Right lung (tissue), 5 donors: Measurements from ENCODE around the gene PDE3A. TPM values are rescaled to one million over a fixed set of nuclear protein-coding genes. Genes with fewer than 3 reads are reported as not detected.

Source experiments
- DNase-seq, 2 donors: peaks; one replicate each; pipeline ENCODE4 v3.0.0-alpha.2; 2013
- polyA plus RNA-seq, 5 donors: library from polyadenylated mRNA; unstranded; fragments of 120-200 nt; gene quantifications; one replicate each; pipeline versions ENCODE4 v1.2.1 to v1.2.3, GENCODE V29; 2013; ENCODE audit warnings: inconsistent platforms in 1 of 5, low replicate concordance in 1 of 5; ENCODE audit not compliant: insufficient read length in 5 of 5, insufficient read depth in 1 of 5

The PDE3A gene
- polyA plus RNA-seq, 5 donors = 4.5 to 9.2 (median 7.3) TPM

- DNase-seq = no peak
These were observed 86.8 kb downstream of the PDE3A start for GRCh38 chr12:20455001-20455706.

DNA sequence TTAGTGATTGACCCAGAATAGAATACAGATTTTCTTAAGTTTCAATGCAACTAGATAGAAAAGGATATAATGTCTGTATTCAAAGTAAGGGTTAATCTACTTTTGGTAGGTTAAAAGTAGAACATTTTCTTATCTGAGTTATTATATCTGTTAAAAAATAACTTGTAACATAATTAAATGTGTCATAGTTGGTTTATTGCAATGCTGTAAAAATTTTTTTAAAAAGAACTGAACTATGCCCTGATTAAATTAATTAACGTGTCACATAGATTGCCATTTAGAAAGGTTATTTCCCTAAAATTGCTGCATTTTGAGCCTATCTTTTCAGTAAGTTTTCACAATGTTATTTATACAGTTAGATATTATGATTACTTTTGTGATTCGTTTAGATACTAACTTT lies 89.2 kb downstream of the PDE3A start:
- no peak for DNase-seq

- DNase-seq = no peak
These were observed 89.7 kb downstream of the PDE3A start for GRCh38 chr12:20458011-20458410.

- no peak for DNase-seq
These were observed 91.6 kb downstream of the PDE3A start for GRCh38 chr12:20459920-20460319.

- DNase-seq = no peak
These were observed 92.6 kb downstream of the PDE3A start for GRCh38 chr12:20460956-20461355.

- DNase-seq = no peak
These were observed 95.7 kb downstream of the PDE3A start for GRCh38 chr12:20463913-20464524.

- no peak for DNase-seq
These were observed 101.0 kb downstream of the PDE3A start for GRCh38 chr12:20469300-20469699.

GRCh38 chr12:20469756-20470155 lies 101.4 kb downstream of the PDE3A start:
- no peak for DNase-seq

DNA sequence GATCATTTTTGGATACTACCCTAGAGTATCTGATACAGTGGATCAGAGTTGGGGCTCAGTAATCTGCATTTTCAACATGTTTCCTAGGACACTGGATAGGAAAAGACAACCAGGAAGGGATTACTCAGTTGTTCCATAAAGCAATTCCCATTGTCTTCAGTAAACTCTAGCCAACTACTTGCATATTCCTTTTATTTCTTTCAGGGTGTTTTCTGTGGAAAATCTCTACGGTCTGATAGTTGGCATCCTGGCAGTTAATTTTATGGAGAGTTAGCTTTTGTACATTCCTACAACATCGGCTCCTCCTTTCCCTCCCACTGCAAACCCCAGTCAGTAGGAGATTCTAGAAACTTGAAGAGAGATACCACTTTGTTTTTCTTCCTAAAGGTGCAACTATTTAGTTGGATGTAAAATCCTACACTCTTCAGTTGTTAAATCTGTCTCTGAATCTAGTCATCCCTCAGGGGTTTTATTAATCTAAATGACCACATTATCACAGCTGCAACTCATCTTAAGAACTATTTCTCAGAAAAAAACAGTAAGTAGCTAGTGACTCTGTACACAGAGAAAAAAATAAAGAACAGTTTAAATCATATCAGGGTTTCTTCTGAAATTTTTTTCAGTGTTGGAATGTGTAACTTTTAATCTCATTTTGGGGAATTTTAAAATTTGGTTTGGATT lies 103.9 kb downstream of the PDE3A start:
- no peak for DNase-seq

GRCh38 chr12:20473133-20473532 lies 104.8 kb downstream of the PDE3A start:
- DNase-seq = no peak

DNA sequence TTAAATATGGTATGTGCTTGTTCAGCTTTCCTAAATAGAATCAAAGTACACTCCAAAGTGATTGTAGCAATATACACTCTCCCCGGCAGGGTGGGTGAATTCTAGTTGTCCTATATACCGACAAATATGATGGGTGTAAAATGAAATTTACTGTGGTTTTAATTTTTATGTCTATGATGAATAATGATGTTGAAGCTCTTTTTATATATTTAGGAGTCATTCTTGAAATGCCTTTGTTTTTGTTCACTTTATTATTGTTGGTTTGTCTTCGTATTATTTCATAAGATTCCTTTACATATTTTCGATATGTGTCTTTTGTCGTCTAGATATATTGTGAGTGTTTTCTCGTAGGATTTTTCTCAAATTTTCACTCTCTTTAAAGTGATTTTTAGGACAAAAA lies 105.7 kb downstream of the PDE3A start:
- DNase-seq = no peak

- no peak for DNase-seq
These were observed 106.1 kb downstream of the PDE3A start for GRCh38 chr12:20474443-20474842.

DNA sequence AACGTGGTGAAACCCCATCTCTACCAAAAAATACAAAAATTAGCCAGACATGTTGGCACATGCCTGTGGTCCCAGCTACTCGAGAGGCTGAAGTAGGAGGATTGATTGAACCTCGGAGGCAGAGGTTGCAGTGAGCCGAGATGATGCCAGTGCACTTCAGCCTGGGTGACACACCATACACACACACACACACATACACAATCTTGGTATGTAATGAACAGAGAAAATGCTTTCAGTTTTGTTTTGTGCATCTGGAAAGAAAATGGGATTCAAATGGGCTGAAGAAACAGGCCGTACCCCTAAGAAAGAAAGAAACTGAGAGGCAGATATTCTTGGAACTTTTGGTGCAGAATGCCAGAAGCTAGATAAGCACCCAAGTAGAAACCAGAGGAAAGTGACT lies 107.2 kb downstream of the PDE3A start:
- DNase-seq = no peak

DNA sequence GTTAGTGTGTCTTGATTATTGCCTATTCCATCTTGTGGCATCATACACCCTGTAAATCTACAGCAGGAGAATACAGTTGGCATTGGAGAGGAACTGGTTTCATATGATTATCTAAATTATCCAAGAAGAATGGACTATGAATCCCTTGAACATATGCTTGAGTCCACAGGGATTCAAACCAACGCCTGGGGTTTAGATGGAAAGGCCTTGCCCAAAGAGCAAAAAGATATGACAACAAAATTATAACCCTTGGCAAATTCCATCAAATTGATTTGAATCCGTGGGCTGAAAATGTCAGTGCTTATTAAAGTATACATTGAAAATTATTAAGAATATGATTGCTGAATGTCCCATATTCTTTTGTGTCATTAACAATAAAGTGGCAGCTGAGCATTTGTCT lies 108.2 kb downstream of the PDE3A start:
- DNase-seq = no peak

DNA sequence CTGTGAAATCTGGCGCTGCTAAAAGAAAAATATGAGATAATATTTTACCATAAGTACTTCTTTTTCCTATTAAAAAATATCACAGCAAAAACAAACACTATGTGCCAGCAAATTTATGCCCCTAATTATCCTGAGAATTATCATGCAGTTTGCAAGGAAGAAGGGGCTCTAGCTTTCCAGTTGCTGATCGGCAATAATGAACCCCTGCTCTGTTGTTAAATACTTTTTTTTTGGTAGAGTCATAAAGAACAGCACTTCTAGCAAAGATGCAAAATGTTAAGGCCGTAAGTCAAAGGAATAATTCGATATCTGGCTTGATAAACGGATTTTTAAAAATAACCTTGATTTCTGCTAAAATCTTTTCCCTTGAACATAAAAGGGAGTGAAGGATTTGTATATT lies 108.9 kb downstream of the PDE3A start:
- DNase-seq = no peak

DNA sequence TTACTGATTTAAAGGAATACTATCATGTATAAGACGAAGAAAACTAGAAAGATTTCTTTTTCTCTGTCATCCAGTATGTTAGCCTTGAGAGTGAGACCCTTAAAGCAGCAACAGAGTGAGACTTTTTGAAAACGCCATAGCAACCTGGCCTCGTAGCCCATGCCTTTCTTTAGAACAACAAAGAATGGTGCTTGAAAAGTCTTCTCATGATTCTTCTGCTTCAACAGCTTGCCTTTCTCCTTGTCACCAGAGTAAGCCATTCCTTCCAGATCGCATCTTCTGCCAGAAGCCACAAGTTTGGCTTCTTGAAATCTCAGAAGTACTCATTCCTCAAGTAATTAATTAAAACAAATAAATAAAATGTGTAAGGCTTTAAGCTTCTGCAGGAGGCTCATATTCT lies 109.3 kb downstream of the PDE3A start:
- peak; percentile 54 to 62 for DNase-seq

GRCh38 chr12:20482491-20483054 lies 114.2 kb downstream of the PDE3A start:
- peak in 1 of 2 donors; percentile 47 for DNase-seq

DNA sequence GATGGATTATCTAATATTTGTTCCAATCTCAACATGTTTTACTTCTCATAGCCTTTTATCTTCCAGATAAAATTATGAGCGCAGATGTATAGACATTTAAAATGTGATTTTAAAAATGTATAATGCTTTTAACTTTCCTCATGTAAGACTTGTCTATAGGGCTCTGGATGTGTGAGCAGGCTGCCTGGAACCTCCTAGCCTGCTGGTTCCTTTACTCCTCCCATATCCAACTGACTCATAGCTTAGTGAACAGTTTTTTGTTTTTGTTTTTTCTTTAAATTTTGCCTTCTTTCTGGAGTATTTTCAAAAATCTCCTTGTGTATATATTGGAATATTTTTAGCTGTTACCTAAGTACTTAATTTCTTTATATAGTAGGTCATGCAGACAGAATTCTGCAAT lies 115.4 kb downstream of the PDE3A start:
- no peak for DNase-seq

- no peak for DNase-seq
These were observed 117.9 kb downstream of the PDE3A start for GRCh38 chr12:20486233-20486632.

DNA sequence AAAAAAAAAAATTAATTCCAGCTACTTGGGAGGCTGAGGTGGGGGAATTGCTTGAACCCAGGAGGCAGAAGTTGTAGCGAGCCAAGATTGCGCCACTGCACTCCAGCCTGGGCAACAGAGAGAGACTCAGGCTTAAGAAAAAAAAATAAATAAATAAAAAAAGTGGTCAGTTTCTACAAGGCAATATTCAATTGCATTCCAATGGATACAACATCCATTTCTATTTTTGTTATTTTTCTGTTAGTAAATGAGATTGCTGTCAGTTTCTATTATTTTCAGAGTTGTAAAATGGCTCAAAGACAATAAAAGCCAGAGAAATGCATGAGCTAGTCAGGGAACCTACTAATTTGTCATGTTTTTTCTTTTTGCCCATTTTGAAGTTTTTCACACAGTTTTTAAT lies 119.2 kb downstream of the PDE3A start:
- DNase-seq = no peak

- no peak for DNase-seq
These were observed 121.3 kb downstream of the PDE3A start for GRCh38 chr12:20489645-20490044.

GRCh38 chr12:20490213-20490612 lies 121.9 kb downstream of the PDE3A start:
- DNase-seq = no peak

GRCh38 chr12:20491290-20491689 lies 123.0 kb downstream of the PDE3A start:
- no peak for DNase-seq
